Thyroid gland (tissue), 4 donors: Measurements from ENCODE around the gene PPIL1. TPM values are rescaled to one million over a fixed set of nuclear protein-coding genes. Genes with fewer than 3 reads are reported as not detected.

Experiments used
- DNase-seq, 2 donors: peaks; one replicate each; pipeline ENCODE4 v3.0.0-alpha.2; 2019
- H3K27ac ChIP-seq, 3 donors: fragments of 200-600 bp; sonication (generic); 1 replicate in 2 of 3; 2 replicates in 1 of 3; pipeline ENCODE4 v1.5.1; 2016 to 2019; ENCODE audit warnings: mild to moderate bottlenecking in 1 of 3, moderate library complexity in 1 of 3
- H3K27me3 ChIP-seq: fragments of 200-600 bp; sonication (generic); one replicate; pipeline ENCODE4 v1.5.1; 2019
- H3K36me3 ChIP-seq, 2 donors: fragments of 200-600 bp; sonication (generic); one replicate each; pipeline ENCODE4 v1.5.1; 2016 to 2019
- H3K4me1 ChIP-seq, 2 donors: fragments of 200-600 bp; sonication (generic); one replicate each; pipeline ENCODE4 v1.5.1; 2017 to 2019
- H3K4me3 ChIP-seq, 3 donors: fragments of 200-600 bp; sonication (generic); replicated peaks in 1 of 3; 1 replicate in 2 of 3; 2 replicates in 1 of 3; pipeline ENCODE4 v1.5.1; 2016; ENCODE audit warnings: mild to moderate bottlenecking in 1 of 3
- H3K9me3 ChIP-seq: fragments of 200-600 bp; sonication (generic); one replicate; pipeline ENCODE4 v1.5.1; 2017
- CTCF ChIP-seq, 6 experiments: fragments of 200-600 bp in 3 of 6; fragments of 450-650 bp in 3 of 6; sonication (generic) in 3 of 6; IDR thresholded peaks; one replicate each; pipeline ENCODE4 v1.5.1; 2016 to 2019; ENCODE audit warnings: antibody characterized with exemption in 6 of 6, mild to moderate bottlenecking in 2 of 6, inconsistent platforms in 1 of 6, moderate library complexity in 1 of 6
- POLR2A ChIP-seq, 2 donors: fragments of 450-650 bp; IDR thresholded peaks; one replicate each; pipeline ENCODE4 v1.6.1; 2017; ENCODE audit warnings: antibody characterized with exemption in 2 of 2, mild to moderate bottlenecking in 2 of 2, moderate library complexity in 1 of 2
- WGBS, 2 donors: methylation state at CpG; one replicate each; pipeline ENCODE4 v1.1.5; 2017; 5-methylcytosine and 5-hydroxymethylcytosine counted together
- intact Hi-C: fragments of 100-400 bp; cut with DNase I; formaldehyde crosslinking; loops from one replicate; pipeline ENCODE4 v1.15.1; 2023
- total RNA-seq, 4 donors: library from RNA; depleted of rRNA; stranded (reverse); fragments of >200 nt; gene quantifications; one replicate each; pipeline ENCODE4 v1.2.3, GENCODE V29; 2016

Gene PPIL1
- total RNA-seq, 4 donors from 2014 or later = 35.3 to 69.4 (median 44.3) TPM

- 90 to 92% methylated on average over 1 of the region's 1 CpG for WGBS, 2 donors
- no peak for TF ChIP-seq CTCF (IDR thresholded peaks at IDR 0.05)
- TF ChIP-seq POLR2A (IDR thresholded peaks at IDR 0.05) = no peak
- H3K4me3 ChIP-seq = no peak overlapping the region
Observed at GRCh38 chr6:36873115-36873514, 1.5 kb downstream of the PPIL1 start.

GRCh38 chr6:36871686-36872085, 2.9 kb downstream of the PPIL1 start:
- Histone ChIP-seq H3K4me1 (peaks cover 38 to 44% of the 10 kb centered on the region in 2 donors), H3K4me3 (no peak overlapping the region), H3K27me3 (no peaks in the 10 kb centered on the region), H3K9me3 (no peaks in the 10 kb centered on the region), H3K27ac (no peak overlapping the region), H3K36me3 (no peaks in the 10 kb centered on the region)
- intact Hi-C loops = loop anchor here (10.0 kb wide), 1 partner anchor 343 kb away; no protein-coding TSS in a partner anchor
- no peak for TF ChIP-seq CTCF (IDR thresholded peaks at IDR 0.05)
- no peak for DNase-seq
- 80 to 87% methylated on average over 3 of the region's 3 CpGs for WGBS, 2 donors

More at GRCh38 chr6:36873115-36873514, 1.5 kb downstream of the PPIL1 start:
- H3K27me3 ChIP-seq = no peaks in the 10 kb centered on the region
- no peaks in the 10 kb centered on the region for H3K9me3 ChIP-seq
- DNase-seq = no peak
- intact Hi-C loops = loop anchor here (10.0 kb wide), 1 partner anchor 342 kb away; no protein-coding TSS in a partner anchor
- no peak overlapping the region for H3K27ac ChIP-seq
- no peaks in the 10 kb centered on the region for H3K36me3 ChIP-seq
- peaks cover 27 to 30% of the 10 kb centered on the region in 2 donors for H3K4me1 ChIP-seq

- Histone ChIP-seq H3K4me3 (no peak overlapping the region), H3K27ac (peak overlapping the region in 2 of 3 donors; percentile 49 to 55), H3K9me3 (no peaks in the 10 kb centered on the region), H3K27me3 (no peaks in the 10 kb centered on the region), H3K36me3 (no peaks in the 10 kb centered on the region), H3K4me1 (peaks cover 31 to 54% of the 10 kb centered on the region in 2 donors)
- WGBS, 2 donors = 45 to 51% methylated on average over 4 of the region's 4 CpGs
- peak; percentile 42 to 50 for DNase-seq
- intact Hi-C loops = no loop called here
- no peak for TF ChIP-seq POLR2A (IDR thresholded peaks at IDR 0.05)
- TF ChIP-seq CTCF (IDR thresholded peaks at IDR 0.05) = no peak
Observed at GRCh38 chr6:36867471-36868224, 7.0 kb downstream of the PPIL1 start.

GRCh38 chr6:36865835-36866234, 8.8 kb downstream of the PPIL1 start:
- WGBS, 2 donors = 59 to 66% methylated on average over 2 of the region's 2 CpGs
- DNase-seq = no peak
- Histone ChIP-seq H3K4me1 (peaks cover 31 to 52% of the 10 kb centered on the region in 2 donors), H3K36me3 (no peaks in the 10 kb centered on the region), H3K9me3 (no peaks in the 10 kb centered on the region), H3K27ac (no peak overlapping the region), H3K4me3 (no peak overlapping the region), H3K27me3 (no peaks in the 10 kb centered on the region)
- intact Hi-C loops = no loop called here
- TF ChIP-seq POLR2A (IDR thresholded peaks at IDR 0.05) (no peak), CTCF (IDR thresholded peaks at IDR 0.05) (no peak)
